ENCODE results near the gene RMDN2.

RMDN2 gene

GRCh38 chr2:38045811-38046210 lies 120.7 kb downstream of the RMDN2 start:
- no peak for DNase-seq (ENCODE audit: low read depth)

GRCh38 chr2:38056216-38056615 lies 131.1 kb downstream of the RMDN2 start:
- peak; percentile 20 for DNase-seq (ENCODE audit: low read depth)

- DNase-seq (ENCODE audit: low read depth) = peak; percentile 41
Measured at GRCh38 chr2:38057651-38058410, 132.7 kb downstream of the RMDN2 start.

- no peak for DNase-seq (ENCODE audit: low read depth)
Measured at GRCh38 chr2:38060236-38061018, 135.3 kb downstream of the RMDN2 start.

- peak; percentile 4 for DNase-seq (ENCODE audit: low read depth)
Measured at GRCh38 chr2:38064801-38065501, 139.9 kb downstream of the RMDN2 start.

- DNase-seq (ENCODE audit: low read depth) = no peak
Measured at GRCh38 chr2:38065502-38066135, 140.5 kb downstream of the RMDN2 start.

- no peak for DNase-seq (ENCODE audit: low read depth)
Measured at GRCh38 chr2:38066421-38067115, 141.5 kb downstream of the RMDN2 start.
